Chondrocyte (in vitro differentiated cells): Measurements from ENCODE around the gene DDOST. TPM values are rescaled to one million over a fixed set of nuclear protein-coding genes. Genes with fewer than 3 reads are reported as not detected.

Source experiments
- DNase-seq: peaks from one replicate; pipeline ENCODE4 v3.0.0; 2021; ENCODE audit warnings: mixed read lengths, low spot score
- H3K27ac Mint-ChIP-seq: one replicate; pipeline ENCODE4 v1.8.0; 2021; ENCODE audit warnings: mild to moderate bottlenecking, moderate library complexity, mixed read lengths; ENCODE audit not compliant: unreplicated experiment
- H3K27me3 Mint-ChIP-seq: 2 replicates; pipeline ENCODE4 v1.8.0; 2021; ENCODE audit warnings: low read depth, mixed read lengths
- H3K36me3 Mint-ChIP-seq: 2 replicates; pipeline ENCODE4 v1.8.0; 2021; ENCODE audit warnings: low read depth, mixed read lengths
- H3K4me1 Mint-ChIP-seq: 2 replicates; pipeline ENCODE4 v1.8.0; 2021; ENCODE audit warnings: low read depth, mild to moderate bottlenecking, mixed read lengths
- H3K4me3 Mint-ChIP-seq: one replicate; pipeline ENCODE4 v1.8.0; 2021; ENCODE audit warnings: mild to moderate bottlenecking, moderate library complexity, mixed read lengths; ENCODE audit not compliant: unreplicated experiment
- H3K9me3 Mint-ChIP-seq: 2 replicates; pipeline ENCODE4 v1.8.0; 2021; ENCODE audit warnings: low read depth, mixed read lengths
- total RNA-seq: library from RNA; stranded (reverse); gene quantifications from 3 replicates; pipeline ENCODE4 v1.2.1, GENCODE V29; 2021
- TF ChIP-seq, protein P1 (sequence below): fragments of 200-600 bp; sonication (generic); IDR thresholded peaks from 2 replicates; pipeline ENCODE4 v1.5.0; 2021; ENCODE audit warnings: antibody characterized with exemption, mild to moderate bottlenecking, moderate library complexity

The DDOST gene
- total RNA-seq, 1 donor from 2014 or later, result 223 TPM

DNA sequence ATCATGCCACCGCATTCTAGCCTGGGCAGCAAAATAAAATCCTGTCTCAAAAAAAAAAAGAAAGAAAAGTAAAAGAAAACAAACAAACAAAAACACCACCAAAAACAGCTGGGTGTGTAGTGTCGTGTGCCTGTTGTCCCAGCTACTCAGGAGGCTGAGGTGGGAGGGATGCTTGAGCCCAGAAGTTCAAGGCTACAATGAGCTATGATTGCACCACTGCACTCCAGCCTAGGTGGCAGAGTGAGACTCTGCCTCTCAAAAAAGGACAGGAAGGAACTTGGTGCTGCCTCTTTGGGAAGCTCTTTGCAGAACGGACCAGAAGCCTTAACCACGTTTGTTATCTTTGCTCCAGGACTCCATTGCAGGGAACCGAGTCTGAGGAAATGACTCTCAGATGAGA lies 45.7 kb upstream of the DDOST start:
- no peaks in the 10 kb centered on the region for H3K27me3 Mint-ChIP-seq
- H3K4me1 Mint-ChIP-seq, result no peaks in the 10 kb centered on the region
- H3K9me3 Mint-ChIP-seq, result no peaks in the 10 kb centered on the region
- no peaks in the 10 kb centered on the region for H3K36me3 Mint-ChIP-seq
- no peak for DNase-seq
- no peak overlapping the region for H3K27ac Mint-ChIP-seq
- H3K4me3 Mint-ChIP-seq, result no peak overlapping the region
- TF ChIP-seq, protein P1, sequence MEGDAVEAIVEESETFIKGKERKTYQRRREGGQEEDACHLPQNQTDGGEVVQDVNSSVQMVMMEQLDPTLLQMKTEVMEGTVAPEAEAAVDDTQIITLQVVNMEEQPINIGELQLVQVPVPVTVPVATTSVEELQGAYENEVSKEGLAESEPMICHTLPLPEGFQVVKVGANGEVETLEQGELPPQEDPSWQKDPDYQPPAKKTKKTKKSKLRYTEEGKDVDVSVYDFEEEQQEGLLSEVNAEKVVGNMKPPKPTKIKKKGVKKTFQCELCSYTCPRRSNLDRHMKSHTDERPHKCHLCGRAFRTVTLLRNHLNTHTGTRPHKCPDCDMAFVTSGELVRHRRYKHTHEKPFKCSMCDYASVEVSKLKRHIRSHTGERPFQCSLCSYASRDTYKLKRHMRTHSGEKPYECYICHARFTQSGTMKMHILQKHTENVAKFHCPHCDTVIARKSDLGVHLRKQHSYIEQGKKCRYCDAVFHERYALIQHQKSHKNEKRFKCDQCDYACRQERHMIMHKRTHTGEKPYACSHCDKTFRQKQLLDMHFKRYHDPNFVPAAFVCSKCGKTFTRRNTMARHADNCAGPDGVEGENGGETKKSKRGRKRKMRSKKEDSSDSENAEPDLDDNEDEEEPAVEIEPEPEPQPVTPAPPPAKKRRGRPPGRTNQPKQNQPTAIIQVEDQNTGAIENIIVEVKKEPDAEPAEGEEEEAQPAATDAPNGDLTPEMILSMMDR, result no peak

DNA sequence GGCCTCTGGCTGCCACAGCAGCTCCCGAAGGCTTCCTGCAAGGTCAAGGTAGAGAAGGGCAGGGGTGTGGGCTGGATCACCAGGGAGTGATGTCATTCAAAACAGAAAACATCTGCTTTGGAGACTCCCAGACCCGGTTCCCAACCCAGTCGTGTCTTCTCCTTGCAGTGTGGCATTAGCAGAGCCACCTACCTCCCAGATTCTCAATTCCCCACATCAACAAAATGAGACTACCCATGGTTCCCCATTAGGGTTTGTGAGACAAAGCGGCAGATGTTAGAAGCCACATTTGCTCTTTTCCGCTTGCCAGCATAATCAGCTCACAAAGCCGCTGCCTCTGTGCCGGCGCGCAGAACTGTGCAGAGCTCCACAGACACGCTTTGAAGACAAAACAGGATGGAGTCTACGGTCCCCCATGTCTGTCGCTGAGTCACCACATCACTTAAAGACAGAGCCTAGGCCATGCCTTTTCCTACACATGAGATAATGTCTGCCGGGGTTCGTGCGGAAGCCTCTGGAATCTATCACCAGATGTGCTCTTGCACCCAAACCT lies 44.1 kb upstream of the DDOST start:
- no peaks in the 10 kb centered on the region for H3K9me3 Mint-ChIP-seq
- no peak overlapping the region for H3K27ac Mint-ChIP-seq
- no peak overlapping the region for H3K4me3 Mint-ChIP-seq
- no peaks in the 10 kb centered on the region for H3K4me1 Mint-ChIP-seq
- no peaks in the 10 kb centered on the region for H3K27me3 Mint-ChIP-seq
- TF ChIP-seq, protein P1, result no peak
- DNase-seq, result no peak
- H3K36me3 Mint-ChIP-seq, result no peaks in the 10 kb centered on the region

DNA sequence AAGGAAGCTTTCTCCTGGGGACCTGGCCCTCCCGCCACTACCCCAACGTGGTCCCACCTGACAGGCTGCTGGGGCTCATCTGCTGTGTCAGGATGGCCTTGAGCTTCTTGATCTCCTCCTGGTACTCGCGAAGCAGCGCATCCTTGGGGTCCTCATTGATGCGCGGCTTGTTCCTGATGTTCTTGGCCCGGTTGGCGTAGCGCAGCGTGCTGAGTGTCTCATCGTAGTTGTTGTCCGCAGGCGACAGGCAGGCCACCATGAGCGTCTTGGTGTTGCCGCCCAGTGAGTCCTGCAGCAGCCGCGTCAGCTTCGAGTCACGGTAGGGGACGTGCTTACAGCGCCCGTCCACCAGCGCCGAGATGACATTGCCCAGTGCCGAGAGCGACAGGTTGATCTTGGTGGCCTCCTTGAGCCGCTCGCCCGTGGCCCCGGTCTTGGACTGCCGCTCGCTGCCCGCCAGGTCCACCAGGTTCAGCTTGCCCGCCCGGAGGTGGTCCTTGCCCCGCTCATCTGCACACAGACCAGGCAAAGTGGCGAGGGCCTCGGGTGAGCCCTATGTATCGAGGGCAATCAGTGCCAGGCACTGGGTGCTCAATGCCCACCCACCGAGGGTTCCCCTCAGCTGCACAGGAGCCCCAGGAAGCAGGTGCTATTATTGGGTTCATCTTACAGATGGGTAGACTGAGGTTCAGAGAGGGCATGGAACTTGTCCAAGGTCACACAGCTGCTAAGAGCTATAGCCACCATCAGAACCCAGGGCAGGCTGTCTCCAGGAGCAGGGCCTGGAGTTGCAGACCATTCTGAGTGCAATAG lies 43.4 kb upstream of the DDOST start:
- no peaks in the 10 kb centered on the region for H3K4me1 Mint-ChIP-seq
- H3K9me3 Mint-ChIP-seq, result no peaks in the 10 kb centered on the region
- H3K27me3 Mint-ChIP-seq, result no peaks in the 10 kb centered on the region
- no peaks in the 10 kb centered on the region for H3K36me3 Mint-ChIP-seq
- H3K27ac Mint-ChIP-seq, result no peak overlapping the region
- TF ChIP-seq, protein P1, result no peak
- H3K4me3 Mint-ChIP-seq, result no peak overlapping the region
- DNase-seq, result no peak

DNA sequence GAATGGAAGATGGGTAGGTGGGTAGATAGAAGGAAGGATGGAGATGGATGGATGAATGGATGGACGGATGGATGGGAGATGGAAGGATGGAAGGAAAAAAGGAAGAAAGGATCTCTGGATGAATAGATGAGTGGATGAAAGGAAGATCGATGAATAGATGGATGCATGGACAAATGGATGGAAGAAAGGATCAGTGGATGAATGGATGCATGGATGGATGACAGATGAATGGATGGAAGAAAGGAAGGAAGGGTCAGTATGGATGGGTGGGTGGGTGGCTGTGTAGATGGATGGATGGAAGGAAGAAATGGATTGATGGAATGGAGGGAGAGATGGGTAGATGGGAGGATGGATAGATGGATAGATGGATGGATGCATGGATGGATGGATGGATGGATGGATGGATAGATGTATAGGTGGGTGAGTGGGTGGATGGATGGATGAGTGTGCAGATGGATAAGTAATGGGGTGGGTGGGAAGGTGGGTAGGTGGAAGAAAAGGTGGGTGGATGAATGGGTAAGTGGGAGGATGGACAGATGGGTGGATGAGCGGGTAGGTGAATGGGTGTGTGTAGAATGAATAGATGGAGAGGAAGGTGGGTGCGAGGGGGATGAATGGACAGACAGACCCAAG lies 42.1 kb upstream of the DDOST start:
- DNase-seq, result no peak
- H3K4me3 Mint-ChIP-seq, result no peak overlapping the region
- no peaks in the 10 kb centered on the region for H3K9me3 Mint-ChIP-seq
- no peaks in the 10 kb centered on the region for H3K36me3 Mint-ChIP-seq
- H3K27ac Mint-ChIP-seq, result no peak overlapping the region
- no peaks in the 10 kb centered on the region for H3K27me3 Mint-ChIP-seq
- TF ChIP-seq, protein P1, result no peak
- peaks cover 5% of the 10 kb centered on the region for H3K4me1 Mint-ChIP-seq

DNA sequence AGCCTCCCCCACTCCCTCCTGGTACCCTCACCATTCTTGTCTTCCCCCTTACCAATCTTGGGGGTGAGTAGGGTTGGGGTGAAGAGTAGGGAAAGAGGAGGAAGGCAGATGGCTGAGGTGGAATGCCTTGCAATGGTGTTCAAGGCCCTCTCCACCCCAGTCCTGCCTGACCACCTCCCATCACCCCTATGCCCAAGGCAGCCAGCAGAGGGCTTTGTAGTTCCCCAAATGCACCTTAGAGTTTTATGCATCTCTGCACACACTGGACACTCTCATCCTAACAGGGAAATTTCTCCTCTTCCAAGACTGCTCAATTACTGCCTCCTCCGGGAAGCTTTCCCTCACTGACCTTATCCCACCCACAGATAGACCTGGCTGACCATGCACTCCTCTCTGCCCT lies 41.2 kb upstream of the DDOST start:
- Mint-ChIP-seq H3K4me1 (peaks cover 11% of the 10 kb centered on the region), H3K36me3 (no peaks in the 10 kb centered on the region), H3K27me3 (no peaks in the 10 kb centered on the region), H3K9me3 (no peaks in the 10 kb centered on the region), H3K27ac (no peak overlapping the region), H3K4me3 (no peak overlapping the region)
- DNase-seq, result no peak
- TF ChIP-seq, protein P1, result peak; percentile 54
